CD4-positive, CD25-positive, alpha-beta regulatory T cell (primary cell): Measurements from ENCODE around the gene HLA-DRA. TPM values are rescaled to one million over a fixed set of nuclear protein-coding genes. Genes with fewer than 3 reads are reported as not detected.

Source experiments
- ATAC-seq, 2 donors: fragments of 150-1000 bp; cut with Tn5 transposase; one replicate each; pipeline ENCODE4 v1.10.0; 2021; ENCODE audit warnings: low read depth in 2 of 2, moderate number of reproducible peaks in 2 of 2, moderate library complexity in 1 of 2
- DNase-seq, 3 donors: peaks; one replicate each; pipeline versions ENCODE4 v3.0.0 to v3.0.0-alpha.2; 2012 to 2022; ENCODE audit warnings: mixed read lengths in 1 of 3
- H3K27ac ChIP-seq: one replicate; pipeline ENCODE4 v1.7.0; 2013; ENCODE audit warnings: mild to moderate bottlenecking, low read length; ENCODE audit not compliant: insufficient read depth, poor library complexity, severe bottlenecking
- H3K27me3 ChIP-seq: one replicate; pipeline ENCODE4 v1.7.0; 2013; ENCODE audit warnings: low read length; ENCODE audit not compliant: control insufficient read depth, insufficient read depth
- H3K36me3 ChIP-seq: one replicate; pipeline ENCODE4 v1.7.0; 2013; ENCODE audit warnings: mild to moderate bottlenecking, low read length, moderate library complexity; ENCODE audit not compliant: control insufficient read depth, insufficient read depth
- H3K4me1 ChIP-seq: 2 replicates; pipeline ENCODE4 v1.7.0; 2013; ENCODE audit warnings: mild to moderate bottlenecking, low read length; ENCODE audit not compliant: insufficient read depth, control insufficient read depth, poor library complexity, severe bottlenecking
- H3K4me3 ChIP-seq: one replicate; pipeline ENCODE4 v1.7.0; 2013; ENCODE audit warnings: low read depth, mild to moderate bottlenecking, low read length, moderate library complexity
- H3K9me3 ChIP-seq, 2 experiments: 1 replicate in 1 of 2; 2 replicates in 1 of 2; pipeline ENCODE4 v1.7.0; 2013; ENCODE audit warnings: low read length in 2 of 2, mild to moderate bottlenecking in 1 of 2, moderate library complexity in 1 of 2; ENCODE audit not compliant: control insufficient read depth in 2 of 2
- H3K27ac Mint-ChIP-seq, 3 donors: one replicate each; pipeline ENCODE4 v1.8.0; 2020 to 2022; ENCODE audit warnings: mild to moderate bottlenecking in 3 of 3, mixed read lengths in 3 of 3, moderate library complexity in 2 of 3
- H3K27me3 Mint-ChIP-seq: one replicate; pipeline ENCODE4 v1.8.0; 2022; ENCODE audit warnings: mild to moderate bottlenecking, mixed read lengths
- H3K36me3 Mint-ChIP-seq: one replicate; pipeline ENCODE4 v1.8.0; 2020; ENCODE audit warnings: mixed read lengths
- H3K4me1 Mint-ChIP-seq, 4 donors: one replicate each; pipeline ENCODE4 v1.8.0; 2020 to 2022; ENCODE audit warnings: mixed read lengths in 4 of 4, mild to moderate bottlenecking in 1 of 4
- H3K4me3 Mint-ChIP-seq, 4 donors: one replicate each; pipeline ENCODE4 v1.8.0; 2020 to 2022; ENCODE audit warnings: mild to moderate bottlenecking in 4 of 4, mixed read lengths in 4 of 4, moderate library complexity in 3 of 4
- H3K9me3 Mint-ChIP-seq, 7 donors: one replicate each; pipeline ENCODE4 v1.8.0; 2020 to 2022; ENCODE audit warnings: mixed read lengths in 7 of 7, mild to moderate bottlenecking in 3 of 7, moderate library complexity in 2 of 7
- polyA plus RNA-seq, 4 donors: library from polyadenylated mRNA; unstranded; fragments of 300-500 nt; fragmentation: Illumina TruSeq; gene quantifications; one replicate each; pipeline ENCODE4 v1.2.3, GENCODE V29; 2021
- total RNA-seq: library from RNA; stranded (reverse); gene quantifications from one replicate; pipeline ENCODE4 v1.2.3, GENCODE V29; 2022

HLA-DRA gene
- total and polyA plus RNA-seq, 5 donors from 2014 or later = 100 to 296 (median 153) TPM

DNA sequence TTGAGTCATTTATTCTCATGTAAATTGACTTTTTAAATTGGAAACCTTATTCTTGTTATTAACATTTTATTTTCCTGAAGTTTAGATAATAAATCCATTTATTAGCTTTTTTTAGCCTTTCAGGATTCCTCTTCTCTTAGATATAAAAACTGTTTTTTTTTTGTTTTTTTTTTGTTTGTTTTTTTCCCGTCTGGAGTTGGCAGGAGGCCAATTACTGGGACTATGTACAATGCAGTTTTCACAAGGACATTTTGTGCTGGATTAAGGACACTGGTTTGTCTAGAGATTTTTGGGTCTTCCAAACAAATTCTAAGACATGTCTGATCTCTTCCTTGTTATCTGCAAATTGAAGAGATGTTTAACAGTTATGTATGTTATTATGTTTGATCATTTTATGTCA is 34.0 kb upstream of the HLA-DRA start:
- Histone ChIP-seq H3K4me3 (no peak overlapping the region), H3K27me3 (peaks cover 46% of the 10 kb centered on the region), H3K27ac (no peak overlapping the region), H3K4me1 (no peaks in the 10 kb centered on the region), H3K36me3 (no peaks in the 10 kb centered on the region), H3K9me3 (no peaks in the 10 kb centered on the region)
- Mint-ChIP-seq H3K4me1 (peaks cover 0 to 2% (median 0%) of the 10 kb centered on the region in 4 donors), H3K27me3 (peaks cover 78% of the 10 kb centered on the region), H3K27ac (no peak overlapping the region), H3K4me3 (no peak overlapping the region), H3K9me3 (no peaks in the 10 kb centered on the region), H3K36me3 (no peaks in the 10 kb centered on the region)
- ATAC-seq (no peak), DNase-seq (no peak)

DNA sequence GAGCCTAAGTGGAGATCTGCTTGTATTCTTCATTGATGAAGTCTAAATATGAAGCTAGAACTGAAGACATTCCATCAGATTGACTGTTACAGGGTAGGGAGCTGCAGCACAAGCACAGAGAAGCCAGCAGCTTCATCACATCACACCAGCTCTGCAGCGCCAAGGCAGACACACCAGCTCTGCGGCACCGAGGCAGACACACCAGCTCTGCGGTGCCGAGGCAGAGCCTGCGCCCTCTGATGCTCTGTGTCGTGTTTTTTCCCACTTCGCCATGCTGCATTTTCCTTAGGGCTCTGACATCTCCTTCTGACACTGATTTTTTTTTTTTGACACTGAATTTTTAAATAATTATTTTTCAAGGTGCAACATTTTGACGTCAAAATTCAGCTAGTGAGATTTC is 33.5 kb upstream of the HLA-DRA start:
- DNase-seq (no peak), ATAC-seq (no peak)
- no peaks in the 10 kb centered on the region for H3K9me3 ChIP-seq
- H3K36me3 ChIP-seq = no peaks in the 10 kb centered on the region
- no peak overlapping the region for H3K27ac Mint-ChIP-seq
- H3K4me3 Mint-ChIP-seq = no peak overlapping the region
- peaks cover 46% of the 10 kb centered on the region for H3K27me3 ChIP-seq
- no peak overlapping the region for H3K27ac ChIP-seq
- H3K9me3 Mint-ChIP-seq = no peaks in the 10 kb centered on the region
- H3K4me3 ChIP-seq = no peak overlapping the region
- peaks cover 77% of the 10 kb centered on the region for H3K27me3 Mint-ChIP-seq
- peaks cover 0 to 2% (median 0%) of the 10 kb centered on the region in 4 donors for H3K4me1 Mint-ChIP-seq
- H3K36me3 Mint-ChIP-seq = no peaks in the 10 kb centered on the region
- no peaks in the 10 kb centered on the region for H3K4me1 ChIP-seq

DNA sequence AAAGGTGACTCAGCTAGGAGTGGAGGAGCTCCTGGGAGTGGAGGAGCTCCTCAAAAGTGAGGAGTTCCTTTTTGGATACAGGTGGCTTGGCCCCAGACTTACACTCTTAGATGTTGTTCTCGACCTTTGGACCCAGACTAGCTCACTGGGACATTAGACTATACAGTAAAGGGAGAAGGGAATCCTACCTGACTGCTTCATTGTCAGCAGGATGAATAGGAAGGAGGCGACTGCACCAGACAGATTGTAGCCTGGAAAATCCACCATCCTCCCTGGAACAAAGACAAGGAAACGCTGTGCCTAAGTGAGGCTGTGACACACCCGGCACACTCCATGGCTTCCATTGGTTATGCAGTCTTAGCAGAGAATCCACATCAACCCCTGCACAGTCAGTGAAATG is 32.8 kb upstream of the HLA-DRA start, which contains the start of gene BTNL2:
BTNL2 (minus strand) TSS at position 325 of the 400 bp plus-strand sequence; CDS start at position 267, 58 bp downstream.
- H3K36me3 Mint-ChIP-seq = no peaks in the 10 kb centered on the region
- Histone ChIP-seq H3K36me3 (no peaks in the 10 kb centered on the region), H3K27me3 (peaks cover 46% of the 10 kb centered on the region), H3K4me1 (no peaks in the 10 kb centered on the region), H3K27ac (no peak within 1 kb of the TSS), H3K9me3 (no peaks in the 10 kb centered on the region), H3K4me3 (no peak within 1 kb of the TSS)
- peaks cover 0 to 2% (median 0%) of the 10 kb centered on the region in 4 donors for H3K4me1 Mint-ChIP-seq
- no peak for ATAC-seq
- H3K27me3 Mint-ChIP-seq = peaks cover 70% of the 10 kb centered on the region
- H3K4me3 Mint-ChIP-seq = no peak within 1 kb of the TSS
- H3K9me3 Mint-ChIP-seq = no peaks in the 10 kb centered on the region
- no peak within 1 kb of the TSS for H3K27ac Mint-ChIP-seq
- no peak for DNase-seq

DNA sequence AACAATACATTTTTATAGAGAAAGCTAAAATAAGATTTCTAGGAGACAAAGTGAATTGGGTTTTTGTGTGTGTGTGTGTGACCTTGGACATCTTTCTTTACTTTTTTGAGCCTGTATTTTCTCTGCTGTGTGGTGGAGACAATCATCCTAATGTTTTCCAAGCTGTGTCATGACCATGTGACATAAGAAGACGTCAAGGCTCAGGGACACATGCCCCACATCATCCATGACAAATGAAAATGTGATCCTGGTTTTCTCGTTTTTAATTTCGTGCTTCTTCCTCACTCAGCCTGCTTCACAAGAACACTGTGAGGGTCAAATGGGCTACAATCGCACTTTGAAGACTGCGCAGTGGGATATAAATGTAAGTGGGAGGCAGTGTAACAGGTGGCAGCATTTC is 28.8 kb upstream of the HLA-DRA start:
- no peaks in the 10 kb centered on the region for H3K4me1 ChIP-seq
- no peaks in the 10 kb centered on the region for H3K36me3 ChIP-seq
- no peaks in the 10 kb centered on the region for H3K36me3 Mint-ChIP-seq
- DNase-seq (no peak), ATAC-seq (no peak)
- peaks cover 0 to 15% (median 11%) of the 10 kb centered on the region in 4 donors for H3K4me1 Mint-ChIP-seq
- H3K27ac Mint-ChIP-seq = no peak overlapping the region
- H3K4me3 Mint-ChIP-seq = no peak overlapping the region
- peaks cover 67% of the 10 kb centered on the region for H3K27me3 Mint-ChIP-seq
- H3K9me3 Mint-ChIP-seq = peaks cover 0 to 2% (median 0%) of the 10 kb centered on the region in 7 donors
- peaks cover 38% of the 10 kb centered on the region for H3K27me3 ChIP-seq
- H3K9me3 ChIP-seq = no peaks in the 10 kb centered on the region
- no peak overlapping the region for H3K4me3 ChIP-seq
- H3K27ac ChIP-seq = no peak overlapping the region

GRCh38 chr6:32411566-32412327 is 27.9 kb upstream of the HLA-DRA start:
- H3K9me3 Mint-ChIP-seq = peaks cover 0 to 2% (median 0%) of the 10 kb centered on the region in 7 donors
- H3K27ac ChIP-seq = no peak overlapping the region
- H3K27ac Mint-ChIP-seq = no peak overlapping the region
- no peaks in the 10 kb centered on the region for H3K4me1 ChIP-seq
- H3K36me3 ChIP-seq = no peaks in the 10 kb centered on the region
- H3K9me3 ChIP-seq = no peaks in the 10 kb centered on the region
- H3K27me3 ChIP-seq = peaks cover 37% of the 10 kb centered on the region
- no peak overlapping the region for H3K4me3 ChIP-seq
- no peak overlapping the region for H3K4me3 Mint-ChIP-seq
- DNase-seq (no peak), ATAC-seq (no peak)
- no peaks in the 10 kb centered on the region for H3K36me3 Mint-ChIP-seq
- peaks cover 0 to 15% (median 11%) of the 10 kb centered on the region in 4 donors for H3K4me1 Mint-ChIP-seq
- H3K27me3 Mint-ChIP-seq = peaks cover 59% of the 10 kb centered on the region

- peaks cover 0 to 15% (median 11%) of the 10 kb centered on the region in 4 donors for H3K4me1 Mint-ChIP-seq
- DNase-seq = peak; percentile 72 to 84 (median 81)
- peak overlapping the region in 1 of 3 donors; percentile 41 for H3K27ac Mint-ChIP-seq
- no peak overlapping the region for H3K27ac ChIP-seq
- peak; percentile 81 to 87 for ATAC-seq
- peaks cover 37% of the 10 kb centered on the region for H3K27me3 ChIP-seq
- H3K9me3 Mint-ChIP-seq = peaks cover 0 to 2% (median 0%) of the 10 kb centered on the region in 7 donors
- no peaks in the 10 kb centered on the region for H3K9me3 ChIP-seq
- H3K4me3 Mint-ChIP-seq = peak overlapping the region in 1 of 4 donors; percentile 29
- H3K36me3 ChIP-seq = no peaks in the 10 kb centered on the region
- H3K27me3 Mint-ChIP-seq = peaks cover 54% of the 10 kb centered on the region
- H3K36me3 Mint-ChIP-seq = no peaks in the 10 kb centered on the region
- H3K4me3 ChIP-seq = no peak overlapping the region
- no peaks in the 10 kb centered on the region for H3K4me1 ChIP-seq
Measured at GRCh38 chr6:32413427-32414047, 26.1 kb upstream of the HLA-DRA start.

GRCh38 chr6:32415521-32416019 is 24.1 kb upstream of the HLA-DRA start:
- H3K4me3 Mint-ChIP-seq = peak overlapping the region in 1 of 4 donors; percentile 65
- peak; percentile 52 to 54 for ATAC-seq
- H3K4me3 ChIP-seq = no peak overlapping the region

More at GRCh38 chr6:32415521-32416019, 24.1 kb upstream of the HLA-DRA start:
- peaks cover 45% of the 10 kb centered on the region for H3K27me3 ChIP-seq
- Mint-ChIP-seq H3K9me3 (peaks cover 0 to 2% (median 0%) of the 10 kb centered on the region in 7 donors), H3K36me3 (no peaks in the 10 kb centered on the region), H3K4me1 (peaks cover 0 to 15% (median 11%) of the 10 kb centered on the region in 4 donors), H3K27ac (no peak overlapping the region), H3K27me3 (peaks cover 61% of the 10 kb centered on the region)
- peak; percentile 64 to 78 (median 70) for DNase-seq
- no peak overlapping the region for H3K27ac ChIP-seq
- no peaks in the 10 kb centered on the region for H3K36me3 ChIP-seq
- H3K4me1 ChIP-seq = no peaks in the 10 kb centered on the region
- H3K9me3 ChIP-seq = no peaks in the 10 kb centered on the region
